Stimulated activated CD8-positive, alpha-beta memory T cell treated with anti-CD3 and anti-CD28 coated beads, Interleukin-12 subunit alpha, Interleukin-12 subunit beta, amount 100 ng/mL, for 1 hour (primary cell): ENCODE results near the gene TMEM132E.
A peak's percentile ranks its signal among the peaks of the same experiment; 100 is the strongest.

Experiments
- DNase-seq: peaks from one replicate; pipeline ENCODE4 v3.0.0-alpha.2; 2020; ENCODE audit warnings: low read depth

The TMEM132E gene

DNA sequence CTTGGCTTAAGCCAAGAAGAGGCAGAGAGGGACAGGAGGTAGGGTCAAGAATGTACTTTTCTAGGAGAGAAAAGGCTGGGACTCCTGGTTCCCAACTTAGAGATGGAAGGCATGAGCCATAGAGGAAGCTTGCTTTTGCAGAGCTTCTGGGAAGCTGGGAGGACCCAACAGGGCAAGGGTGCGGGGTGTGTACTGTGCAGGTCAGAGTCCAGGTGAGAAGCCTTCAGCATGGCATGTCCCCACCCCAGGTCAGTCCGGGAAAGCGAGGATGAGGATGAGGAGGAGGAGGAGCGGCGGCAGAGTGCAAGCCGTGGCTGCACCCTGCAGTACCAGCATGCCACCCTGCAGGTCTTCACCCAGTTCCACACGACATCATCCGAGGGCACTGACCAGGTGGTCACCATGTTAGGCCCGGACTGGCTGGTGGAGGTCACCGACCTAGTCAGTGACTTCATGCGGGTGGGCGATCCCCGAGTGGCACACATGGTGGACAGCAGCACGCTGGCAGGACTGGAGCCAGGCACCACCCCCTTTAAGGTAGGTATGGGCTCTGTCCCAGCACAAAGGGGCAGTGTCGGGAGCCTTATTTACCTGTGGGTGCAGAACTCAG is 55.3 kb downstream of the TMEM132E start:
- DNase-seq = no peak

DNA sequence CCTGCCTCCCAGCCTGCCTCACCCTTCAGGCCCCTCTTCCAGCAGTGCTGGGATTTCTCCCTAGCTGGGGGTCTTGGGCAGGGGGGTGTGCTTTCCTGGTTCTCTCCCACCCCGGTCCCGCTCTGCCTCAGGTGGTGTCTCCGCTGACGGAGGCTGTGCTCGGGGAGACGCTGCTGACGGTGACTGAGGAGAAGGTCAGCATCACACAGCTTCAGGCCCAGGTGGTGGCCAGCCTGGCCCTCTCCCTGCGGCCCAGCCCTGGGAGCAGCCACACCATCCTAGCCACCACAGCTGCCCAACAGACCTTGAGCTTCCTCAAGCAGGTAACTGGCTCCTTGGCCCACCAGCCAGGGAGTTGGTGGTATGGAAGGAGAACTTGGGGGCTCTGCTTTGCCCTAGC is 56.5 kb downstream of the TMEM132E start:
- no peak for DNase-seq

DNA sequence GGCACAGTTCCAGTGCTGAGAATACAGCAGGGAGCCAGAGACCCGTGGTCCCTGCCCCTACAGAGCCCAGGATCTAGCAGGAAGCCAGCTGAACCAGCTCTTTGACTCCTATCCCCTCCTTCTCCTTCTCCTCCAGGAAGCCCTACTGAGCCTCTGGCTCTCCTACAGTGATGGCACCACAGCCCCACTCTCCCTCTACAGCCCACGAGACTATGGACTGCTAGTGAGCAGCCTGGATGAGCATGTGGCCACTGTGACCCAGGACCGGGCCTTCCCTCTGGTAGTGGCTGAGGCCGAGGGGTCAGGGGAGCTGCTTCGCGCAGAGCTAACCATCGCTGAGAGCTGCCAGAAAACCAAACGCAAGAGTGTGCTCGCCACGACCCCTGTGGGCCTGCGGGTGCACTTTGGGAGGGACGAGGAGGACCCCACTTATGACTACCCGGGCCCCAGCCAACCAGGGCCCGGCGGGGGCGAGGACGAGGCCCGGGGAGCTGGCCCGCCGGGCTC is 57.7 kb downstream of the TMEM132E start:
- DNase-seq = no peak

DNA sequence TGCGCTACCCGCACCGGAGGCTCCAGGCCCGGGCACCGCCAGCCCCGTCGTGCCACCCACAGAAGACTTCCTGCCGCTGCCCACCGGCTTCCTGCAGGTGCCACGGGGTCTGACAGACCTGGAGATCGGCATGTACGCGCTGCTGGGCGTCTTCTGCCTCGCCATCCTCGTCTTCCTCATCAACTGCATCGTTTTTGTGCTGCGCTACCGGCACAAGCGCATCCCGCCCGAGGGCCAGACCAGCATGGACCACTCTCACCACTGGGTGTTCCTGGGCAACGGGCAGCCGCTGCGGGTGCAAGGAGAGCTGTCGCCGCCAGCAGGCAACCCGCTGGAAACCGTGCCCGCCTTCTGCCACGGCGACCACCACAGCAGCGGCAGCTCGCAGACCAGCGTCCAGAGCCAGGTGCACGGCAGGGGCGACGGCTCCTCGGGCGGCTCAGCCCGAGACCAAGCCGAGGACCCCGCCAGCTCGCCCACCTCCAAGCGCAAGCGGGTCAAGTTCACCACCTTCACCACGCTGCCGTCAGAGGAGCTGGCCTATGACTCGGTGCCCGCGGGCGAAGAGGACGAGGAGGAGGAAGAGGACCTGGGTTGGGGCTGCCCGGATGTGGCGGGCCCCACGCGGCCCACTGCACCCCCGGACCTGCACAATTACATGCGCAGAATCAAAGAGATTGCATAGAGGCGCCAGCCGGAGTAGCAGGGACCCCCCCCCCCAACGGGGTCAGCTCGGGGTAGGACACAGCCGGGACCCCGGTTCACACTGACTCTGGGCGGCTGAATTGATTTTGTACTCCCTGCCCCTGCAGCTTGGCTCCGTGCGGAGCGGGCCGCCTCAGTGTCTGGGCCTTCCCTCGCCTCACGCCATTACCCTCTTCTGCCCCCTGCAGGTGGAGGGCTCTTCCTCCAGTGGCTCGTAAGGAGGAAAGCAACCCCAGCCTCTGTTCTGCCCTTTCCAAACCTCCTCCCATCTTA is 58.5 kb downstream of the TMEM132E start:
- peak; percentile 71 for DNase-seq

DNA sequence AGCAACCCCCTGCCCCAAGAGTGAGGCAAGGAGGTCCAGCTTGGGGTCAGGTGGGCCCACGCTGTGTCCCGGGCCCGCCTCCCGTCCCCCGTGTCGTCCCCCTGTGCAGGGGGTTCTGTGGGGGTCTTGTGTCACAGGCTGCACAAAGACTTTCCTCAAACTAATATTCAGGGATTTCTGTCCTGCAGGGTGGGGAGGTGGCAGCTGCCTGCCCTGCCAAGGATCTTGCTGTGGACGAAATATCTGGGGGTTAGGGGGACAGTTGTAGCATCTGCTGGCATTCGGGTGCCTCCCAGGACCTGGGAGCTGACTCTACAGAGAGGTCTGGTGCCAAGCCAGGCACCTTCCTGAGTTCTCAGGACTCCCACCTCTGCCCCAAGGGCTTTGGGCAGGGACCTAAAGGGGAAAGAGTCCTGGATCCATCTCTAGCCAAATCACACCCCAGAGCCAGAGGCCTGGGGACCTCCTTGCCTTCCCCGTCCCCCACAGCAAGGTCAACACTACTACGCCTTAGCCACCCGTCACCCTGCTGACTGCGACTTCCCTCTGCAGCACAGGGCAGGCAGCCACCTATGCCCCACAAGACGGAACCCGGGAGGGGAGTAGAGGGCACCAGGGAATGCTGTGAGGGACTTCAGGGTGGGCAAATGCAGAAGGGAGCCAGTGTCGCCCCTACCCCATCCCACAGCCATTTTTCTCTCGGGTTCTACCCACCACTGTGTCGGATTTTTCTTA is 59.3 kb downstream of the TMEM132E start:
- DNase-seq = no peak

DNA sequence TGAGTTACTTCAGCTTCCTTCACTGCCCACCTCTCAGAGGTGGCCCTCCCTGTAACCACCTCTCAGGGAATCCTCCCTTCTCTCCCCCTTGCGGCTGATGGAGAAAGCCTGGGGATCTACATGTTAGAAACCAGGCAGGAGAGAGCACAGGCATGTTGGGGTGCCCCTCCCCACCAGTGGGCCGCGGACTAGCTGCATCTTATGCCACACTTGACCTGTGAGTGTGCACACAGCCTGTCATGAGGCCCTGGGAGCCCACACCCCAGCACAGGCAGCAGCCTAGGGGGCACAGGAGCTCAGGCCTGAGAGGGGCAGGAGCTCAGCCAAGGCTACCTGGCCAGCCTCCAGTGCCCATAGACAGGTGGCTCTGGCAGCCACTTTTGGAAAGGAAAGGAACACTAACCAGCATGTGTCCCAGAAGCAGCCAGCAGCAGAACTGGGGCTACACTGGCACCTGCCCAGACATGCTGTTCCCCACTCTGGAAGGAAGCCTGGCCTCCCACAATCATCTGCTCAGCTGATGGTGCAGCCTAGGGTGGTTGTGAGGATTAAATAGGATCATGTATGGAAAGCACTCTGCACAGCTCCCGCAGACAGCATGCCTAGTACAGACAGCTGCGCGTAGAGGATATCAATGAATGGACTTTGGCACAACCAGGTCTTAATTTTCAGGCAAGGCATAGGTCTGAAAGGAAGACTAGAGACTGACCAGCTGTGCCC is 60.5 kb downstream of the TMEM132E start:
- no peak for DNase-seq

DNA sequence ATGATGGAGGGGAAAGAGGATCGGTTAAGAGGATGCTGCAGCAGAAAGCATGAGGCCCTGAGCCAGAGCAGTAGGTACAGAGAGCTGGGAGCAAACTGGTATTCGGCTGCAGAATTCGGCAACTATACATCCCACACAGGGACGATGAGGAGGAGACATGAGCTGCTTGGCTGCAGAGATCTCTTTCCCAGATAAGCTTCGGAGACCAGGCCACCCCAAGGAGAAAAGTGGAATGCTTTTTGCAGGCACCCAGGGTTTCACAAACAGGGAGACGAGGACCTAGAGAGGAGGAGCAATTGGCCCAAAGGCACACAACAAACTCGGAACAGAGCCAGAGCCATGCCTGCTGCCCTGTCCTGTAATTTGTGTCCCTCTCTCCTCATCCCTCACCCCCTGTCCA is 62.0 kb downstream of the TMEM132E start:
- no peak for DNase-seq

DNA sequence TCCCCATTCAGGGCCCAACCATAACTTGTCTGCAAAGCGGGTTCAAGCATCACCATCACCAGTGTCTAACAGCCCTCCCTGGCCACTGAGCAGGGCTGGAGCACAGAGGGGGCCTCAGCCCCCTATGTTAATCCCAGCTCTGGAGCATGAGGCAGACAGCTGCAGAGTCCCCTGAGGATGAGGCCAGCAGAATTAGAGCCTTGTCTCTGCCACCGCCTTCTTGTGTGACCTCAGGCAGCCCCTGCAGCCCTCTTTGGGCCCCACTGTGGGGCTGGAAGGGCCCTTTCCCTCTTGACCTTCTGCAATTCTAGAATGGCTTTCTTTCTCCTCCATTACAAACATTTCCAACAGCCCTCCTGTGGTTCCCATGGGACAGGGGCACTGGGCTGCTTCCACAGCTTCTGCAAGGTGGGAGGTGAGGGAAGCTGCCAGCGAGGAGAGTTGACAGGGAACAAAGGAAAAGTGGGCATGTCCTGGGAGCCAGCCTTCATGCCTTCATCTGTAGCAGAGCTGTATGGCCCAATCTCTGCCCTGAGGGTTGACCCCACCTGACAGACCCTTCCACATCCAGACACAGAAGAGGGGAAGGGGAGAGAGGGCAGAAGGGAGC is 65.7 kb downstream of the TMEM132E start:
- DNase-seq = no peak

DNA sequence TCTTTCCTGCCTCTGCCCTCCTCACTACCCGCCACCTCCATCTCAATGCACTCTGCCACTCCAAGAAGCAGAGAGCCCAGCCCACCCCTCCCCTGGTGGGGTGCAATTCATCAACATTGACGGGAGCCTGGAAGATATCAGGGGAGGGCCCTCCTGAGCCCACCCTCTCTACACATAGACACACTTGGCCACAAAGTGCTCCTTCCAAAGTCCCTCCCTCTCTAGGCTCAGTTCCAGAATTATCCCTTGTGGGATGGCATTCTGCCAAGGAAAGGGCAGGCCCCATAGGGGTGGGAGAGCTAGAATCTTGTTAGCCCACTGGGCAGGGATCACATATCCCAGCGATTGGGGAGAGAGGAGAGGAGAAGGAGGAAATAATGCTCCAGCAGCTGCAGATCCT is 66.2 kb downstream of the TMEM132E start:
- no peak for DNase-seq

DNA sequence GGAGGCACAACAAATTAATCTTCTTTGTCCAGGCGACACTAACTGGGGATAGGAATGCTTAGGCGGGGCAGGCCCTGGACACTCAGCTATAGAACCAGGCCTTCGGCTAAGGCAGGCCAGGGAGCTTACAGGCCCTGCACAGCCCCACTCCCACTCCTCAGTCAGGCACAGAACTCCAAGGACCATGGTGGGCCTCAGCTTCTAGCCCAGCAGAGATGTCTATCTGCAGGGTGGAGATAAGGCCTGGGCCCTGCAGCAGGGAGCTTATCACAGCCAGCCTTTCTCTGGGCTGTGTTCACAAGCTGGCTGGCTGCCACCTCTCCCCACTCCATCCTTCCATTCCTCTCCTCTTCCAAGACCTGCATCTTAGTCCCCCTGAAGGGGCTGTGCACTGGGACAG is 68.1 kb downstream of the TMEM132E start:
- DNase-seq = no peak

DNA sequence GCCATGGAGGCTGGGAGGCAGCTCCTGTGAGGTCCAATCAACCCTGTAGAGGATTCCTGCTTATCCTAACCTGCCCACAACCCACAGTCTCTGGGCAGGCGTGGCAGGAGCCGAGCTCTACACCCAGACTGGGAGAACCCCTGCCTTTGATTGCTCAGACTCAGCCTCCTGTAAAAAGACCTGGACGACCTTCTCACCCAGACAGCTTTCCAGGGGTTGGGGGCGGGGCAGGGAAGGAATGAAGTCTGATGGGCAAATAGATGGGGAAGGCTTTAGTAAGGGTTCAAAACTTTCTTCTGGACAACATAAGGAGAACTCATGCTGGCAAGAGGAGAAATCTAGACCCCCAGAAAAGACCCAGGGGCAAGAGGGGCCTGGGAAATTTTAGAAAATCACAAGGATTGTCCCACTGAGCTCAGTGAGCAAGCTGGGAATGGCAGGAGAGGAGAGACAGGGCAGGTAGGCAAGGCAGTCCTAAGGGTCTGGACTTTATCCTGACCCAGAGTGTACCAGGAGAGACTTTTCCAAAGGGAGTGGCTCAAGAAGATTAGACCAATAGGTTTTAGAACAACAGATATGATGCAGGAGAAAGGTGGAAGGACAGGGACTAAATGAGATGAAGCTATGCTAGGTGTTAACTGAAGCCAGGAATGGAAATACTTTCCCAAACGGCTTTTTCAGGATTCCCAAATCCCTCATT is 70.8 kb downstream of the TMEM132E start:
- DNase-seq = no peak

DNA sequence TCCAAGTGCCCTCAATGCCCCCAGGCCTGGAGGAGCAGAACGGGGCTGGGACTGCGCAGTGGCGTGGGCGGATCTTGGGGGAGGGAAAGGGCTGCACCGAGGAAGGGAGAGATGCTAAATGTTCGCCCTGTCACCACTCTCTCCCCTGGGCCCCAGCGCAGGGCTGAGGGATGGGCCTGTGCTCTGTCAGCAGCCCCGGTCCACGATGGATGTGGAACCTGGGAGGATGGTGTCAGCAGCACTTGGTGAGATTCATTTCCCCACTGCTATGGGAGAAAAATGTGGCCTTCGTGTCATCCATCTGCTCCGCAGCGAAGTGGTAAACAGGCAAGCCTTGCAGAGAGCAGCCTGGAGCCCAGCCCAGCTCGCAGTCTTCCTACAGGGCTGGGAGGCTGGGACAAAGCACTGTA is 72.0 kb downstream of the TMEM132E start:
- DNase-seq = no peak

DNA sequence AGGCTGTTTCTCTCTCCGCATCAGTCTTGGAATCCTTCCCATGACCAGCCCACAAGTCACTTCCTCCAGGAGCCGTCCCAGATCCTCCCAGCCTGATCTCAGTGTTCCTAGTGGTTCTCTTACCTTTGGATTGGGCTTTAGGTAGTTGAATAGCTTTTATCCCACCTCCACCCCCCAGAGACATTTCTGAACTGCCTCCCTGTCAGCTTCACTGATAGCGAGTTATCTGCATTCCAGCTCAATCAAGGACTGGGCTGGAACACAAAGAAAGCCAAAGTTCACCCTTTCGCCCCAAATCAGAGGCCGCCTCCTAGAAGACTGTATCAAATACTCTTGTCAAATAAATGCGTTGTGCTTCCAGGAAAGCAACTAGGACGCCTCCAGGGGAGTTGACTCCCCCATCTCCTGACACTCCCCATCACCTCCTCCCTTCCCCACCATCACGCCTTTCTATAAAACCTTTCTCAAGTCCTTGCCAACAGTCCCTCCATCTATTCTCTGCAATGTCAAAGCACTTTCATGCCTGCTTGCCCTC is 72.7 kb downstream of the TMEM132E start:
- DNase-seq = no peak

DNA sequence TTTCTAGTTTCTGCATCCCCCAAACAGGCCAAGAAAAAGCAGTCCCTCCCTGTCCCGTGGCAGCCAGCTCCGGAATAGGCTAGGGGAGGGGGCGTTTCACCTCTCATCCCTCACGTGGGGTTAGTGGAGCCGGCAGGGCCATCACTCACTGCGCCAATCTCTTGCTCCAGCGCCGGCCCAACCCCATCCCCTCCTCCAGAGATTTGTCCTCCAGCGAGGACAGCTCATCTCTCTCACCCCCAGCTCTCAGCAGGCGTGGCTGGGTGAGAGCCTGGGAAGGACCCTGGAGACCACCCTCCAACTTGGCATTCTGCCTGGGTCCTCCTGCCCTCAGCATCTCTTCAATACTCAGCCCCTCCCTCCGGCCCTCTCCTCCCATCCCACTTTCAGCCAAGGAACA is 74.1 kb downstream of the TMEM132E start:
- DNase-seq = no peak

DNA sequence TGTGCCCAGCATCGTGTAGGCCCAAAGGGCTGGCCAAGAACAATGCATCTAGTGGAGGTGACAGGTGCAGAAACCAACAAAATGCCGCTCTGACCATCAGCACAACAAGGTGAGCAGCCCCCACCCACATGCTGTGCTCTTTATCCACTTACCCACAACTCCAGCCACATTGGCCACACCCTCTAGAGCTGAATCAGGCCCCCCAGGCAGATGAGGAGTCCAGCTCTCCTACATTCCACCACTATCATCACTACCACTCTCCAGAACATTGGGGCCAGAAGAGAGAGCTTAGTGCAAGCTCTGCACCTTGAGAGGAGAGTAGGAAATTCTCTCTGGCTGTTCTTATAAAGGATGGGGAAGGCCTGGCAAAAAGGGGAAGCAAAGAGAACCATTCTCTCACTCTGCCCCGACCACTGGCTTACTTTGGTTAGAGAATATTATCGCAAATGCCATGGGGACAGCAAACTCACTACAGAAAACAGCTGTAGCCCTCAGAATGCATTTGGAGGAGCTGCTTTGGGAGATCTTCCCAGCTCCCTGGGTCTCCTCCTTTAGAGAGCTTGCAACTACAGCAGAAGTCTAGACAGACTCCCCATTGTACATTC is 75.0 kb downstream of the TMEM132E start:
- DNase-seq = no peak

DNA sequence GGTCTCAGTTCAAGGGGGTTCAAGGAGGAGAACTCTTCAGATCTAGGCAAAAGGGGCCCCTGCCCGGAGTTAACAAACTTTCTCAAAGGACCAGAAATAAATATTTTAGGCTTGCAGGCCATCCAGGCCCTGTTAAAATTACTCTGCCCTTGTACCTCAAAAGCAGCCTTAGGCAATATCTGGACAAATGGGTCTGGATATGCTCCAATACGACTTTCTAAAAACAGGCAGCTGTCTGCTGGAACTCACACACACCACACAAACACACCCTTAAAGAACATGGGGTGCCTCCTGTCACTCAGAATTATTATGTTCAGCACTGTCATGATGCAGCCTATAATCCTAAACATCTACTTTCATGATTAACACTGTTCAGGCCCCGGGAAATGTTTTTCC is 75.5 kb downstream of the TMEM132E start:
- DNase-seq = no peak

DNA sequence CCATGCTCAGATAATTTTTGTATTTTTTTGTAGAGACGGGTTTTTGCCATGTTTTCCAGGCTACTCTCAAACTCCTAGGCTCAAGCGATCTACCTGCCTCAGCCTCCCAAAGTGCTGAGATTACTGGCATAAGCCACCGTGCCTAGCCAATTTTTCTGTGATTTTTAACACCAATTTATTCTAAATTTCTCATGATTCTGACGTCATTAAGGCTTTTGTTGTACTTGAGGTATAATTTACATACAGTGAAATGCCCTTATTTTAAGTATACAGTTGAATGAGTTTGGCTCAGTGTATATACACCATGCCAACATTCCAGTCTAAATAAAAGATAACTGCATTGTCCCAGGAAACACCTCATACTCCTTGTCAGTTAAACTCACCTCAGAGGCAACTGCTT is 77.4 kb downstream of the TMEM132E start:
- no peak for DNase-seq

DNA sequence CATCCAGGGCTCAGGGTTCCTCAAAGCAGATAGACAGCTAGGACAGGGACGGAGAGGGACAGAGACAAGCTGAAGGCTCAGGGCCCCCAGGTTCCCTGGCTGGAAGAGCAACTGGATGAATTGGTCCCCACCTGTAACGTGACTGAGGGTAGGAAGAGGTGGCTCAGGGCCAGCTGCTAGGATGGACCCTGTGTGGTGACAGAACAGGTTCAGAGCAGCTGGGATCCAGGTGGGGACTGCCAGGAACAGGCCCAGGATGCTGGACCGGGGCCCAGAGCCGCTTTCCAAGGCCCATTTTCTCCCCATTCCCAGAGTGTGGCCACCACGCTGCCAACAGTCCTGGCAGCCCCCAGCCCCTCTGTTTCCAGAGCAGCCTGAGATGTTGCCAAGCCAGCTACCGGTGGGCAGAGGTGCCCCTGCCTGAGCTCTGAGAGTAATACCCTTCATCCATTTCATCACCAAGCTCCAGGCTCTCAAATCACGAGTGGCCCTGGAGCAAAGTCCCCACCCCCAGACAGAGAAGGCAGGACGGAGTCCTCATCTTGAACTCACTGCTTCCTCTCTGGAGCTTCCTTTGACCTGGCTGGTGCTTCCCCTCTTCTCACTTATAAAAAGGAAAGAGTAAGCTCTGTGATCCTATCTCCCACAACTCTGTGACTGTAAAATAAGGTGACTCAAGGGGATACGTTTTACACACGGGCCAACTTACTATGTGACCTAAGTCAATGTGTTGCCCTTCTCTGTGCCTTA is 79.6 kb downstream of the TMEM132E start:
- no peak for DNase-seq

DNA sequence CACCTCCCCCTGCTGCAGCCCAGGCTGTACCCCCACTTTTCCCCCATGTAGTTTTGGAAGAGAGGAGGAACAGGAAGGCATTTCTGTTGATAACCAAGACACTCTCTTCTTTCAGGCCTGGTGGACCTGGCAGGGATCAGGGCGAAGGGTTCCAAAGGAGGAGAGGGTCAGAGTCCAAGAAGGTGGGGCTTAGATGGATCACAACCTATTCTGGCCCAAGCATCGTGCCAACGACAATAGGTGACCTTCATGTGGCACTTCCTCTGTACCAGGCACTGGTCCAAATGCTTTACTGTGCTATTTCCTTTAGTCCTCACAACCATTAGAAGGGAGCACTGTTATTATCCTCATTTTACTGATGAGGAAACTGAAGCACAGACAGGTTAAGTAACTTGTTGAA is 84.3 kb downstream of the TMEM132E start:
- DNase-seq = no peak
